Breast epithelium (tissue), 3 donors: ENCODE results near the gene FAM90A1.
"Not testable (repeated sequence)": the region's sequence is repeated elsewhere in the genome, so short reads cannot be mapped to it uniquely, and the experiment has no call there.

ENCODE experiments used
- POLR2AphosphoS5 ChIP-seq, 3 donors: sonication (generic); formaldehyde crosslinking; IDR thresholded peaks; one replicate each; pipeline ENCODE4 v1.6.1; 2017; ENCODE audit warnings: antibody characterized with exemption in 3 of 3
- TF ChIP-seq, protein P1 (sequence below), 3 donors: fragments of 450-650 bp; IDR thresholded peaks; one replicate each; pipeline ENCODE4 v1.5.1; 2016 to 2017; ENCODE audit warnings: antibody characterized with exemption in 3 of 3, mild to moderate bottlenecking in 3 of 3, moderate library complexity in 3 of 3

DNA sequence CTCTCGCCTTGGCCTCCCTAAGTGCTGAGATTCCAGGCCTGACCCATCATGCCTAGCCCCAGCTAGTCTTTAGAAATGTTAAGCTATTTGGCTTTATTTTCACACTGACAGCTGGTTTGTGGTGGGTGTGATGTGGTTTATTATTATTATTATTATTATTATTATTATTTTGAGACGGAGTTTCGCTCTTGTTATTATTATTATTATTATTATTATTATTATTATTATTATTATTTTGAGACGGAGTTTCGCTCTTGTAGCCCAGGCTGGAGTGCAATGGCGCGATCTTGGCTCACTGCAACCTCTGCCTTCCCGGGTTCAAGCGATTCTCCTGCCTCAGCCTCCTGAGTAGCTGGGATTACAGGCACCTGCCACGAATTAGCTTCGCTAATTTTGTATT lies 1.2 kb upstream of the FAM90A1 start:
- TF ChIP-seq POLR2AphosphoS5 (IDR thresholded peaks at IDR 0.05) = not testable (repeated sequence)
- TF ChIP-seq, protein P1, sequence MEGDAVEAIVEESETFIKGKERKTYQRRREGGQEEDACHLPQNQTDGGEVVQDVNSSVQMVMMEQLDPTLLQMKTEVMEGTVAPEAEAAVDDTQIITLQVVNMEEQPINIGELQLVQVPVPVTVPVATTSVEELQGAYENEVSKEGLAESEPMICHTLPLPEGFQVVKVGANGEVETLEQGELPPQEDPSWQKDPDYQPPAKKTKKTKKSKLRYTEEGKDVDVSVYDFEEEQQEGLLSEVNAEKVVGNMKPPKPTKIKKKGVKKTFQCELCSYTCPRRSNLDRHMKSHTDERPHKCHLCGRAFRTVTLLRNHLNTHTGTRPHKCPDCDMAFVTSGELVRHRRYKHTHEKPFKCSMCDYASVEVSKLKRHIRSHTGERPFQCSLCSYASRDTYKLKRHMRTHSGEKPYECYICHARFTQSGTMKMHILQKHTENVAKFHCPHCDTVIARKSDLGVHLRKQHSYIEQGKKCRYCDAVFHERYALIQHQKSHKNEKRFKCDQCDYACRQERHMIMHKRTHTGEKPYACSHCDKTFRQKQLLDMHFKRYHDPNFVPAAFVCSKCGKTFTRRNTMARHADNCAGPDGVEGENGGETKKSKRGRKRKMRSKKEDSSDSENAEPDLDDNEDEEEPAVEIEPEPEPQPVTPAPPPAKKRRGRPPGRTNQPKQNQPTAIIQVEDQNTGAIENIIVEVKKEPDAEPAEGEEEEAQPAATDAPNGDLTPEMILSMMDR (IDR thresholded peaks at IDR 0.05) = not testable (repeated sequence)
